Measurements from ENCODE around the gene TRAM2. TPM values are rescaled to one million over a fixed set of nuclear protein-coding genes. Genes with fewer than 3 reads are reported as not detected.

TRAM2 gene
- total RNA-seq, result 98.0 and 131 TPM in 2 replicates

GRCh38 chr6:52577022-52577777, at the start of gene TRAM2:
TSS of gene TRAM2 (minus strand) at chr6:52577060. CDS start at chr6:52576915, 145 bp downstream.

Other genes with a start within 250 kb of the TRAM2 start
- gene PAQR8, start 214.9 kb downstream of the TRAM2 start, total RNA-seq, result 3.5 and 6.2 TPM in 2 replicates
- gene EFHC1, start 156.7 kb downstream of the TRAM2 start, total RNA-seq, result 17.1 and 37.2 TPM in 2 replicates
- gene TMEM14A, start 94.1 kb upstream of the TRAM2 start, total RNA-seq, result 30.2 and 36.0 TPM in 2 replicates
- not detected in 2 replicates for gene GSTA2, start 186.4 kb upstream of the TRAM2 start, total RNA-seq
- not detected in 2 replicates for gene GSTA1, start 226.8 kb upstream of the TRAM2 start, total RNA-seq